ENCODE measurements around the gene WTIP.

Gene WTIP

DNA sequence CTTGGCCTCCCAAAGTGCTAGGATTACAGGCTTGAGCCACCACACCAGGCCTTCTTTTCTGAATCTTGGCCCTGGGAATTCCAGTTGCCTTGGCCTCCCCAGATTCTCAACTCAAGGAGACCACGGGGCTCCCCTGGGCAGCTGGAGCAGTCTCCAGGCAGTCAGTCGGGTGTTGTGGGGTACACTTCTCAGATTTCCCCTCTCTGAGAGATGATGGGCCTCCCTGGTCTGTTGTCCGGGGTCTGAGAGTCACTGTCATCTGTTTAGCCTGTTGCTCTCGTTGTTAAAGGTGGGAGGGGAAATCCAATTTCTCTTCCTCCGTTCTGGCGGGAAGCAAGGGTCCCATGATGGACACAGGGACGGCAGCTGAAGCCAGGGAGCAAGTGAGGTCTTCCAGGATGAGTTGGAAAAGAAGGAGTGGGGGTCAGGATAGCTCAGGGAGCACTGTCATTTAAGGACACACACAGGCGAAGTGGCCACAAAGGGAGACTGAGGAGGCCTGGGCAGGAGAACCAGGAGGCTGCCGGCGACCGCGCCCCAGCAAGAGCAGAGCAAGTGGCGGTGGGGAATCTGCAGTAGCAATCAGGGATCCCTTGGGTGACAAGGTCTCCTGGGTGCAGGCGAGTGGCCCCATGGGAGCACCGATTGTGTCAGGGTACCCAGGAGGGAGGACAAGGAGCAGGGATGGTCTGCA is 15.7 kb downstream of the WTIP start:
- H3K27me3 ChIP-seq (replicated peaks; ENCODE audit: control insufficient read depth, insufficient read depth, low read length), result no peaks in the 10 kb centered on the region
- no peak overlapping the region for H3K4me3 ChIP-seq (replicated peaks; ENCODE audit: low read depth, low read length)
- H3K36me3 ChIP-seq (ENCODE audit: control insufficient read depth, insufficient read depth, low read length), result no peaks in the 10 kb centered on the region
- TF ChIP-seq CTCF (IDR thresholded peaks at IDR 0.05; ENCODE audit: insufficient read depth, low read length, poor library complexity, severe bottlenecking), result no peak
- no peak for DNase-seq (ENCODE audit: extremely low read depth, insufficient read length)

DNA sequence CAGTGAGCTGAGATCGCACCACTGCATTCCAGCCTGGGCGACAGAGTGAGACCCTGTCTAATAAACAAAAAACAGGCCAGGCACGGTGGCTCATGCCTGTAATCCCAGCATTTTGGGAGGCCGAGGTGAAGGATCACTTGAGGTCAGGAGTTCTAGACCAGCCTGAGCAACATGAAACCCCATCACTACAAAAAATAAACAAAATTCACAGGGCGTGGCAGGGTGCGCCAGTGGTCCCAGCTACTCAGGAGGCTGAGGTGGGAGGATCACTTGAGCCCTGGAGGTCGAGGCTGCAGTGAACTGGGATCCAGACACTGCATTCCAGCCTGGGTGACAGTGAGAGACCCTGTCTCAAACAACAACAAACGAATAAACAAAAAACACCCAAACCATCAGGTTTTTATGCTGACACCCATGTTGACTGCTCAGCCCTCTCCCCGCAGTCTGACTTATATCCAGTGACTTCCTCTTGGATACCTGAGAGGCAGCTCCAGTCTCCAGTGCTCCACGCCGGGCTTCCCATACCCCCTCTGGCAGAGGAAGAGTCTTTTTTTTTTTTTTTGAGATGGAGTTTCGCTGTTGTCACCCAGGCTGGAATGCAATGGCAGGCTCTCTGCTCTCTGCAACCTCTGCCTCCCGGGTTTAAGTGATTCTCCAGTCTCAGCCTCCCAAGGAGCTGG is 17.7 kb downstream of the WTIP start:
- no peak overlapping the region for H3K4me3 ChIP-seq (replicated peaks; ENCODE audit: low read depth, low read length)
- H3K36me3 ChIP-seq (ENCODE audit: control insufficient read depth, insufficient read depth, low read length), result no peaks in the 10 kb centered on the region
- no peak for DNase-seq (ENCODE audit: extremely low read depth, insufficient read length)
- H3K27me3 ChIP-seq (replicated peaks; ENCODE audit: control insufficient read depth, insufficient read depth, low read length), result no peaks in the 10 kb centered on the region
- TF ChIP-seq CTCF (IDR thresholded peaks at IDR 0.05; ENCODE audit: insufficient read depth, low read length, poor library complexity, severe bottlenecking), result no peak

DNA sequence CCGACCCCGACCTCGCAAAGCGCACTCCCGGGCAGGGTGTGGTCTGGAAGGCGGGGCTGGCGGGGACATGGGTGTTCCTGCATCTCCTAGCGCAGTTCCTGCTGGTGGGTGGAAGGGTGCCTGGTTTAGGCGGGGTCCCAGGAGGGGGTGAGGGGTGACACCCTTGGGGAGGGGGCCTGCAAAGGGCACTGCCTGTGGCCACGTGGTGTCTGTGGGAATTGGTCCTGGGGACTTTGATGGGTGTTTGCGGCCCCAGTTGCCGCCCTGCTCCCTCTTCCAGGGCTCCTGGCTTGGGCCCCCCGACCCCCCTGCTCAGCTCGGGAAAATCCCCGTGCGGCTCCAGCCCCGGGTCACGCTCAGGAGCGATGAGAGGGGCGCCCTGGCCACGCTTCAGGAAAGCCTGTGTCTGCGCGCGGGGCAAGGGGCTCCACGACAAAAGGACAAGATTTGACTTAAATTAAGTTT is 19.1 kb downstream of the WTIP start:
- H3K4me3 ChIP-seq (replicated peaks; ENCODE audit: low read depth, low read length), result peak overlapping the region; percentile 33
- H3K27me3 ChIP-seq (replicated peaks; ENCODE audit: control insufficient read depth, insufficient read depth, low read length), result no peaks in the 10 kb centered on the region
- no peak for DNase-seq (ENCODE audit: extremely low read depth, insufficient read length)
- no peaks in the 10 kb centered on the region for H3K36me3 ChIP-seq (ENCODE audit: control insufficient read depth, insufficient read depth, low read length)
- TF ChIP-seq CTCF (IDR thresholded peaks at IDR 0.05; ENCODE audit: insufficient read depth, low read length, poor library complexity, severe bottlenecking), result no peak

GRCh38 chr19:34501339-34502320 is 20.1 kb downstream of the WTIP start:
- peak; percentile 88 for DNase-seq (ENCODE audit: extremely low read depth, insufficient read length)
- Histone ChIP-seq H3K4me3 (replicated peaks; ENCODE audit: low read depth, low read length) (peak overlapping the region; percentile 12; the same call in 1 of the 2 replicates), H3K27me3 (replicated peaks; ENCODE audit: control insufficient read depth, insufficient read depth, low read length) (no peaks in the 10 kb centered on the region), H3K36me3 (ENCODE audit: control insufficient read depth, insufficient read depth, low read length) (no peaks in the 10 kb centered on the region)
- peak; percentile 100 for TF ChIP-seq CTCF (IDR thresholded peaks at IDR 0.05; ENCODE audit: insufficient read depth, low read length, poor library complexity, severe bottlenecking)

- H3K4me3 ChIP-seq (replicated peaks; ENCODE audit: low read depth, low read length), result no peak overlapping the region
- no peak for DNase-seq (ENCODE audit: extremely low read depth, insufficient read length)
- no peaks in the 10 kb centered on the region for H3K27me3 ChIP-seq (replicated peaks; ENCODE audit: control insufficient read depth, insufficient read depth, low read length)
- H3K36me3 ChIP-seq (ENCODE audit: control insufficient read depth, insufficient read depth, low read length), result no peaks in the 10 kb centered on the region
- TF ChIP-seq CTCF (IDR thresholded peaks at IDR 0.05; ENCODE audit: insufficient read depth, low read length, poor library complexity, severe bottlenecking), result no peak
Measured at GRCh38 chr19:34502582-34503411, 21.2 kb downstream of the WTIP start.
